GM06990 (cell line): ENCODE data around the gene A2M.

Experiments
- DNase-seq: peaks from one replicate; pipeline ENCODE4 v3.0.0-alpha.2; 2011; ENCODE audit not compliant: insufficient read length; ENCODE audit errors: extremely low read depth
- H3K27me3 ChIP-seq: replicated peaks from 2 replicates; pipeline ENCODE4 v1.6.0; 2011; ENCODE audit warnings: low read length; ENCODE audit not compliant: control insufficient read depth, insufficient read depth
- H3K36me3 ChIP-seq: 2 replicates; pipeline ENCODE4 v1.5.1; 2011; ENCODE audit warnings: low read length; ENCODE audit not compliant: control insufficient read depth, insufficient read depth
- H3K4me3 ChIP-seq: replicated peaks from 2 replicates; pipeline ENCODE4 v1.5.1; 2011; ENCODE audit warnings: low read depth, mild to moderate bottlenecking, control low read depth, low read length
- TF ChIP-seq, protein P1 (sequence below): IDR thresholded peaks from 2 replicates; pipeline ENCODE4 v1.5.1; 2011; ENCODE audit warnings: low read length, control low read depth, mild to moderate bottlenecking, inconsistent platforms; ENCODE audit not compliant: insufficient read depth, poor library complexity, severe bottlenecking

The A2M gene

DNA sequence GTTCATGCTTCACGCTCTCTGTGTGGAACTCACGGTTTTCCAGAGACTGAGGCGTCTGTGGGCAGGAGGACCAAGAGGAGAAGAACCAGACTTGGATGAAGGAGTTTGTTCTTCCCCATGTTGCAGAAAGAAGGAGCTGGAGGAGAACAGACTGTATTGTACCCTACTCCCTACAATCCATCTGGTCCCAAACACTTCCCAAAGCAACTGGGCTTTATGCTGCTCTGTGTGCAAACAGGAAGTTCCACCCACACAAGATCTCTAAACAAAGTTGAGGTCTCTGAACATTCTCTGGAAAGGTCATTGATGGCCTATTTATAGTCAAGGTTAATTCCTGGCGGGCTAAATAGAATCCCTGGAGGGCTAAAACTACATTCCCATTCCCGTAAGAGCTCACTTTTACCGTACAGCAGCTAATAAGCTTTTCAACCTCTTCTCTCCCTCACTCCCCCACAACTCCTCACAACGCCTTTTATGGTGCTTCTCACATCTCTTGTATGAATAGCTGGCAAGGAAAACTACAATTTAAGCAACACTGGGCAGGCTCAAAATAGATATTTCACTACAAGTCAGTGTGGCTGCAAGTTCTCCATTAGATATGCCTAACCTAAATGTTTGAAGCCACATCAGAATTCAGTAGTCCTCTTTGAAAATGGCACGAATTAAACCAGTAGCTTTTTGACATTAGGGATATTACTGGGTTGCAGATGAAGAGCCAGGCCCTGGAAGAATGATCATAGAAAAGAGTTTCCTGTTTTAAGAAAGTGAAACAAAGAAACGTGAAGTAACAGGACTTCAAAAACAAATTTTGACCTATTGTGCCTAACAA, at the start of gene A2M:
Gene A2M, minus strand, starts transcription at position 189 of the 829 bp plus-strand sequence. Its CDS starts 70 bp downstream, at position 119.
- no peak for DNase-seq
- Histone ChIP-seq H3K4me3 (no peak within 1 kb of the TSS), H3K36me3 (no peaks in the 10 kb centered on the region), H3K27me3 (no peaks in the 10 kb centered on the region)
- TF ChIP-seq, protein P1, sequence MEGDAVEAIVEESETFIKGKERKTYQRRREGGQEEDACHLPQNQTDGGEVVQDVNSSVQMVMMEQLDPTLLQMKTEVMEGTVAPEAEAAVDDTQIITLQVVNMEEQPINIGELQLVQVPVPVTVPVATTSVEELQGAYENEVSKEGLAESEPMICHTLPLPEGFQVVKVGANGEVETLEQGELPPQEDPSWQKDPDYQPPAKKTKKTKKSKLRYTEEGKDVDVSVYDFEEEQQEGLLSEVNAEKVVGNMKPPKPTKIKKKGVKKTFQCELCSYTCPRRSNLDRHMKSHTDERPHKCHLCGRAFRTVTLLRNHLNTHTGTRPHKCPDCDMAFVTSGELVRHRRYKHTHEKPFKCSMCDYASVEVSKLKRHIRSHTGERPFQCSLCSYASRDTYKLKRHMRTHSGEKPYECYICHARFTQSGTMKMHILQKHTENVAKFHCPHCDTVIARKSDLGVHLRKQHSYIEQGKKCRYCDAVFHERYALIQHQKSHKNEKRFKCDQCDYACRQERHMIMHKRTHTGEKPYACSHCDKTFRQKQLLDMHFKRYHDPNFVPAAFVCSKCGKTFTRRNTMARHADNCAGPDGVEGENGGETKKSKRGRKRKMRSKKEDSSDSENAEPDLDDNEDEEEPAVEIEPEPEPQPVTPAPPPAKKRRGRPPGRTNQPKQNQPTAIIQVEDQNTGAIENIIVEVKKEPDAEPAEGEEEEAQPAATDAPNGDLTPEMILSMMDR, result no peak

DNA sequence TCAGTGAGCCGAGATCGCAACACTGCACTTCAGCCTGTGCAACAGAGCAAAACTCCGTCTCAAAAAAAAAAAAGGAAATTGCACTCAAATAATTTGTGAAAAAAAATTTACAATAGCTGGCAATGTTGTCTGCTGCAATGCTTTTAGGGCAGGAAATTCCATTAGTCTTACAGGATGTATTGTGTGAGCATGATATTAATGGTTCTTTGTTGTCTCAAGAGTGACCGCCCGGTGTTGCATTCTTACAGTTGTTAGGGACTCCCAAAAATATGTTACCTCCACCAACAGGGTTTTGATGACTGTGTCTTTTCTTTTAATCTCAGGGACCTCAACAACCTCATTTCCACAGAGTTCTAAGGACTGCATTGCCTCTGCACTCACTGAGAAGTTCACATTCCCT, 47.7 kb upstream of the A2M start:
- TF ChIP-seq, protein P1, result no peak
- H3K4me3 ChIP-seq, result no peak overlapping the region
- no peak for DNase-seq
- H3K27me3 ChIP-seq, result peaks cover 1% of the 10 kb centered on the region; the same call in 1 of the 2 replicates
- no peaks in the 10 kb centered on the region for H3K36me3 ChIP-seq

DNA sequence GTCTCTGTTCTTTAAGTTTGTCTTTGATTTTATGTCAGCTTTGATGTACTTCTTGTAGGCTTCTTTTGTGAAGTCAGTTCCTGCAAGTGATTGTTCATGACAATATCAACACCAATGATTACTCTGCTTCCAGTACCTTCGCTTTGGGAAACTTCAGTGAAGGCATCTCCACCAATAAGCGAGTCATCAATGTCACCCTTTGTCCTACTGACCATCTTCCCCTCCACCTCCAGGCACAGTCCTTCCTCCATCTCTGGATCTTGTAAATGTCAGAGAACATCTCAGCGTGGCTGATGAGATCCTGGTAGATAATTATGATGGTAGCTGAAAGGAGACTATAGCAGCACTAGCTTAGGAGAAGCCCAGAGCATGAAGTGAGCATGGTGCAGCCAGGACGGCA, 40.4 kb upstream of the A2M start:
- DNase-seq, result no peak
- Histone ChIP-seq H3K4me3 (no peak overlapping the region), H3K27me3 (no peaks in the 10 kb centered on the region), H3K36me3 (no peaks in the 10 kb centered on the region)
- TF ChIP-seq, protein P1, result no peak

DNA sequence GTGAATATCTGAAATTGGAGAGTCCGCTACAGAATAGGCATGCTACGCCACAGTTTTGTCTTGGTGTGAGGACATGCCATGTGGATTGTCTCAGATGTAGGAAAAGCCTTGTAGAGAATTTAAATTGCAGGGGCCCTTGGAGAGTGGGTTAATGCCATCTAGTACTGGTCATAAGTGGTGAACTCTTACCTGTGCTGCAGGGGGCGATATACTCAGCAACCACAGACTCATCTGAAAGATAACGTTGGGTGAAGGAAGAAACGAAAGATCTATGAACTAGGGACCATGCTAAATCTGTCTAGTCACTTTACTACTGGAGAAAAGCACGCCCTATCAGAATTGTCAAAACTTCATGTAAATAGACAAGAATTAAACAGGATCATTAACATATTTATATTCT, 33.7 kb upstream of the A2M start:
- TF ChIP-seq, protein P1, result peak; percentile 30
- DNase-seq, result no peak
- Histone ChIP-seq H3K4me3 (no peak overlapping the region), H3K27me3 (no peaks in the 10 kb centered on the region), H3K36me3 (no peaks in the 10 kb centered on the region)

DNA sequence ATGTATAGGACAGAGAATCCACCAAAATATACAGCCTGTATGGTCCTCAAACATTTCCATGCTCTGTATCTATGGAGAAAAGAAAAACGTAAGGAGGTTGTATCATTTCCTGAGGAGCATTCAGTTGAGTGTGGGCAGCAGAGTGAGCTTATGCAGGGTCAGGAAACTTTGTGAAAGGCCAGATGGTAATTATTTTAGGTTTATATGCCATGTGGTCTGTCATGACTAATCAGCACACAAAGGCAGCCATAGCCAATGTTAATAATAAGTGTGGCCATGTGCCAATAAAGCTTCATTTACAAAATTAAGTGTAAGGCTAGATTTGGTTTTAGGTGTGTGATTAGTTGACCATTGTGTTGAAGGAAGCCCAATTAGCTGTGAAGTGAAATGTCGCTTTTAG, 33.2 kb upstream of the A2M start:
- TF ChIP-seq, protein P1, result no peak
- no peaks in the 10 kb centered on the region for H3K27me3 ChIP-seq
- no peaks in the 10 kb centered on the region for H3K36me3 ChIP-seq
- no peak for DNase-seq
- no peak overlapping the region for H3K4me3 ChIP-seq

DNA sequence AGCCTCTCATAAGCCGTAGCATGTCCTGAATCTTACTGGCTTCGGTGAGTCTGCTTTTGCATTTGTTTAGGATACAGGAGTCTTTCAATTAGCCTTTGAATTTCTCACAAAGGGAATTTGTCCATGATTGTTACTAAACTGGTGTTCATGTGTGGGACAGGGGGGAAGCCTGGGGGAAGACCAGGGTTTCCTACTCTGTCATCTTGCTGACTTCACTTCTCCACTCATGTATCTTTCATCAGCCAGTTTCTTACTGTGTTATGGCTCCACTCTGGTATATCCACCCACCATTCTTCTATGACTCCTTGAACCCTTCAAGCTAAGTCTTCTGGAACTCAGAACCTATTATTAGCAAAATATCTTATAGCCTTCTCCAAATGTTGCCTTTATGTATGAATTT, 31.7 kb upstream of the A2M start:
- H3K36me3 ChIP-seq, result no peaks in the 10 kb centered on the region
- H3K4me3 ChIP-seq, result no peak overlapping the region
- TF ChIP-seq, protein P1, result no peak
- DNase-seq, result no peak
- no peaks in the 10 kb centered on the region for H3K27me3 ChIP-seq
